Epithelial cell of proximal tubule (primary cell): ENCODE measurements around the gene C1QTNF5. TPM values are rescaled to one million over a fixed set of nuclear protein-coding genes. Genes with fewer than 3 reads are reported as not detected.

ENCODE experiments used
- DNase-seq: peaks from one replicate; pipeline ENCODE4 v3.0.0-alpha.2; 2011; ENCODE audit warnings: low read depth
- H3K4me3 ChIP-seq: 2 replicates; pipeline ENCODE4 v1.5.1; 2011; ENCODE audit warnings: low read depth, mild to moderate bottlenecking, low read length
- total RNA-seq: library from RNA; depleted of rRNA; stranded (reverse); fragments of >200 nt; gene quantifications from 2 replicates; pipeline ENCODE4 v1.2.3, GENCODE V29; 2015
- TF ChIP-seq, protein P1 (sequence below): conservative IDR thresholded peaks from 2 replicates; pipeline ENCODE4 v1.5.1; 2012; ENCODE audit warnings: low read depth, mild to moderate bottlenecking, low read length

C1QTNF5 gene
- total RNA-seq, 1 donor from 2014 or later, result 1.8 TPM

- H3K4me3 ChIP-seq, result peak overlapping the region; percentile 76
- TF ChIP-seq, protein P1, sequence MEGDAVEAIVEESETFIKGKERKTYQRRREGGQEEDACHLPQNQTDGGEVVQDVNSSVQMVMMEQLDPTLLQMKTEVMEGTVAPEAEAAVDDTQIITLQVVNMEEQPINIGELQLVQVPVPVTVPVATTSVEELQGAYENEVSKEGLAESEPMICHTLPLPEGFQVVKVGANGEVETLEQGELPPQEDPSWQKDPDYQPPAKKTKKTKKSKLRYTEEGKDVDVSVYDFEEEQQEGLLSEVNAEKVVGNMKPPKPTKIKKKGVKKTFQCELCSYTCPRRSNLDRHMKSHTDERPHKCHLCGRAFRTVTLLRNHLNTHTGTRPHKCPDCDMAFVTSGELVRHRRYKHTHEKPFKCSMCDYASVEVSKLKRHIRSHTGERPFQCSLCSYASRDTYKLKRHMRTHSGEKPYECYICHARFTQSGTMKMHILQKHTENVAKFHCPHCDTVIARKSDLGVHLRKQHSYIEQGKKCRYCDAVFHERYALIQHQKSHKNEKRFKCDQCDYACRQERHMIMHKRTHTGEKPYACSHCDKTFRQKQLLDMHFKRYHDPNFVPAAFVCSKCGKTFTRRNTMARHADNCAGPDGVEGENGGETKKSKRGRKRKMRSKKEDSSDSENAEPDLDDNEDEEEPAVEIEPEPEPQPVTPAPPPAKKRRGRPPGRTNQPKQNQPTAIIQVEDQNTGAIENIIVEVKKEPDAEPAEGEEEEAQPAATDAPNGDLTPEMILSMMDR, result no peak
- DNase-seq, result no peak
Observed at GRCh38 chr11:119314726-119315125, 26.0 kb downstream of the C1QTNF5 start.

DNA sequence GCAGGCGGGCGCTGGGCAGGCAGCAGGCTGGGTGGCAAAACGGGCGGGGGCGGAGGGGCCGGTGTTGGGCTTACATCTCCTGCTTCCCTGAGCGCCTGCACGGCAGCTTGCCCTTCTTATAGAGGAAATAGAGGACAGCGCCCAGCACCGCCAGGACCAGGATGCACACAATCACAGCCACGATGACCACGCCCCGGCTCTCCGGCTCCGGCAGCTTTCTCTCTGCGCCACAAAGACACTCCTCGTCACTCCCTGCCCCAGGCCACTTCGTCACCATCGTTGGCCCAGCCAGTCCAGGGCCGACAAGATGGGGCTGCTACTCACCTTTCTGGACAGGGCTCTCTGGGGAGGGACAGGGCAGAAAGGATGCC, 30.0 kb downstream of the C1QTNF5 start:
- no peak overlapping the region for H3K4me3 ChIP-seq
- DNase-seq, result no peak
- TF ChIP-seq, protein P1, result no peak

DNA sequence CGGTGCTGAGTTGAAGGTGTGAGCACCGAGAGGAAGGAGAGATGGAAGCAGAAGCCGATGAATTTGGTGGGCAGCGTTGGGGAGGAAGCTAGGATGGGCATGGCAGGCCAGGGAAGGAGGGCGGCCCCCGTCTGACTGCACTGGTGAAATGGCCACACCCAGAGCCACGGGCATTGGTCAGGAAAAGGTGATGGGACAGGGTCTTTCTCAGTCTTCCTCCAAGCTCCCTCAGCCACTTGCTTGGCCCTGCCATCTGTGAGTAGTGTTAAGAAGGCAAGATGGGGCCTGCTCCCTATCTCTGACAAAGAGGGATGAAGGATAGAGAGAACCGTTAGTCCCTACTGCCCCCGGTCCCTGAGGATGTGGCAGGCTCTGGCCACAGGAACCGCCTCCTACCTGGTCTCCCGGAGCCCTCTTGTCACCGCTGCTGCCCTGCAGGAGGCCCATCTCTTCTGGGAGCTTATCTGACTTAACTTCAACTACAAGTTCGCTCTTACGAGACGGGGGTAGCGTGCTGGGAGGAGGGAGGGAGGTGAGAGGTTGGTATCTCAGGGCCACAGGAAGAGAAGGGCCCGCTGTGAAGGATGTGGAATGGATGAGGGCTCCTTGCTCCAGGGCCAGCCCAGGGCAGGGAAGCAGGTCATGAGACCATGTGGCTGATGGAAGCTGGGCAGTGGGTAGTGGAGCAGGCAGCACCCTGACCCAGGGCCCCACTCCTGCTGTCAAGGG, 30.6 kb downstream of the C1QTNF5 start:
- no peak for DNase-seq
- TF ChIP-seq, protein P1, result no peak
- no peak overlapping the region for H3K4me3 ChIP-seq

- H3K4me3 ChIP-seq, result no peak overlapping the region
- TF ChIP-seq, protein P1, result no peak
- DNase-seq, result no peak
Observed at GRCh38 chr11:119309411-119309810, 31.3 kb downstream of the C1QTNF5 start.

DNA sequence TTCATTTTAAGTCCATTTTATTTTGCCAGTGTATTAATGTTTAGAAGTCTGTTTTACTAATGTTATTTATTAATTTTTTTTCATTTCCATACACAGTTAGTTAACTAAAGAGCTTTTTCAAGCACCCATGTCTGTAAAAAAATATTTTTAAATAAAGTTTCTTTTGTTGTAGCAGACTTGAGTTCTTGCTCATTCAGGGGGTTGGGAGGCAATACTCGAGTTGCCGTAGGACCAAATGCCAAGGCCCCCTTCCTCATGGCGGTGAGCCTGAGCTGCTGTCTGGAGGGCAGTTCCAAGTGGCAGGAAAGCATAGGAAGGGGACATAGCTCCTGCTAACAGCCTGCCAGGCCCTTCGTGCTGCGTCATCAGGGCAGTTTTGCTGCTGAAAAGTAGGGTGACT, 32.7 kb downstream of the C1QTNF5 start:
- TF ChIP-seq, protein P1, result no peak
- no peak overlapping the region for H3K4me3 ChIP-seq
- DNase-seq, result no peak

DNA sequence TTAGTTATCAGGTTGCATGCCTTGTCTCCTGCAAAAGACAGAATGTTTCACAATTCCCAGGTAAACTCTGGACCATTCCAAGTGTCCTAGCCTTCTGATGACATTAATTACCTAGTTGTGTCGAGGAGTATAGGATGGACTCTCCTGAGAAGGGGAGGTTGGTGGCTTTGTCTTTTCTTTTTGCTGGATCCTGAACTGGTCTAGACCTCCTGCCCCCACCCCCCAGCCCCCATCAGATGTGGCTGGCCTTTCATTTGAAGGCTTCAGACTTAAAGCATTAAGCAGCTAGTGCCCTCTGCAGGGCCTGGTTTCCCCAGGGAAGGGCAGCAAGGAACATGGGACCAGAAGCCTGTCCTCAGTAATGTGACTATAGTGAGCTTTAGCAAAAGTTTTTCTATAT, 33.5 kb downstream of the C1QTNF5 start:
- TF ChIP-seq, protein P1, result peak; percentile 40
- DNase-seq, result no peak
- H3K4me3 ChIP-seq, result no peak overlapping the region

DNA sequence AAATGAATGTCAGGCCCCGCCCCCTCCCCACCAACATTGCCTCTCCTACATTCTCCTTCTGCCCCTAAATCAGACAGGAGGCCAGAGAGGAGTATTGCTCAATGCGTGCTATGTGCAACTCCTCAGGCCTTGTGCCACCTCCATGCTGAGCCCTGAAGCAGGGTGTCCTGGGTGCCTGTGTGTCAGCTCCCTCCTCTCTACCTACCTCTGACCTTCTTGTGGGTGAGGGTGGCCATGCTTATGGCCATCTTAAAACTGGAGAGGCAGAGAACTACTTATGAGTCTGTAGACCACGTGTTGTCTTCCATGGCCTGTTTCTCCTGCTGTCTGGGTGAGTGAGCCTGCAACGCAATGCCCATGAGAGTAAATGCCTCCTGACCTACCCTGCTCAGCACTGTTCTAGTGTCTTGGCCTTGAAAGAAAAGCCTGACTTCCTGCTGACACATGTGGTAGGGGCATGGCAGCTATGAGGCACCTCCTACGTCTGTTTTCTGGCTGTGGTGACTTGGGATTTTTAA, 34.3 kb downstream of the C1QTNF5 start:
- H3K4me3 ChIP-seq, result no peak overlapping the region
- no peak for DNase-seq
- TF ChIP-seq, protein P1, result no peak
